Right cardiac atrium (tissue), 5 donors: Measurements from ENCODE around the gene KHDC1. TPM values are rescaled to one million over a fixed set of nuclear protein-coding genes. Genes with fewer than 3 reads are reported as not detected.
"Not testable (repeated sequence)": the region's sequence is repeated elsewhere in the genome, so short reads cannot be mapped to it uniquely, and the experiment has no call there.

Experiments used
- ATAC-seq, 2 donors: fragments of 200-7000 bp; cut with Tn5 transposase; one replicate each; pipeline versions ENCODE4 v1.8.0 to v1.9.1; 2020; ENCODE audit warnings: moderate library complexity in 2 of 2, mild to moderate bottlenecking in 1 of 2
- DNase-seq, 3 donors: peaks; one replicate each; pipeline ENCODE4 v3.0.0-alpha.2; 2020
- H3K27ac ChIP-seq: one replicate; pipeline ENCODE4 v1.5.1; 2013; ENCODE audit warnings: mild to moderate bottlenecking, low read length, control low read depth, moderate library complexity
- H3K27me3 ChIP-seq: one replicate; pipeline ENCODE4 v1.6.1; 2013; ENCODE audit not compliant: control insufficient read depth, insufficient read depth
- H3K4me1 ChIP-seq: one replicate; pipeline ENCODE4 v1.6.1; 2013; ENCODE audit warnings: low read length; ENCODE audit not compliant: control insufficient read depth, insufficient read depth
- H3K4me3 ChIP-seq: one replicate; pipeline ENCODE4 v1.5.1; 2013; ENCODE audit warnings: low read length, control low read depth
- H3K9me3 ChIP-seq: one replicate; pipeline ENCODE4 v1.6.1; 2013; ENCODE audit warnings: low read length; ENCODE audit not compliant: control insufficient read depth
- WGBS: extraction: QIAGEN DNeasy Blood & Tissue Kit; methylation state at CpG from one replicate; pipeline ENCODE4 v1.1.7; 2013; 5-methylcytosine and 5-hydroxymethylcytosine counted together
- intact Hi-C, 4 donors: fragments of 100-400 bp; cut with DNase I; formaldehyde crosslinking; loops; one replicate each; pipeline versions ENCODE4 v1.11.0 to v1.14.0; 2022 to 2023
- polyA plus RNA-seq: library from polyadenylated mRNA; stranded (reverse); fragments of 200-250 nt; gene quantifications from one replicate; pipeline ENCODE4 v1.2.3, GENCODE V29; 2013
- total RNA-seq, 4 donors: library from RNA; stranded (reverse); fragmentation: NEBNext Ultra II Directional; extraction: Animal tissue kit (Norgen Biotek cat#: 25700); gene quantifications; one replicate each; pipeline ENCODE4 v1.2.1, GENCODE V29; 2021
- donor health status: healthy with polysubstance abuse.
- donor health status: DM: no; HTN: yes; CAD: no.
- donor health status: DM: no; HTN: no; CAD: no.
- donor health status: DM: no; HTN: yes; CAD: no; lungs with severe emphysema.
- donor health status: DM: yes; HTN: yes; CAD: no.

The KHDC1 gene
- total and polyA plus RNA-seq, 5 donors, result 1.4 to 6.8 (median 4.2) TPM

- H3K27ac ChIP-seq, result no peak overlapping the region
- DNase-seq (no peak), ATAC-seq (no peak)
- no peaks in the 10 kb centered on the region for H3K27me3 ChIP-seq
- no peaks in the 10 kb centered on the region for H3K4me1 ChIP-seq
- no peaks in the 10 kb centered on the region for H3K9me3 ChIP-seq
- intact Hi-C loops, result no loop called here
- H3K4me3 ChIP-seq, result no peak overlapping the region
Observed at GRCh38 chr6:73290435-73290834, 27.4 kb upstream of the KHDC1 start.

GRCh38 chr6:73286752-73287151, 23.8 kb upstream of the KHDC1 start:
- no peaks in the 10 kb centered on the region for H3K4me1 ChIP-seq
- H3K9me3 ChIP-seq, result no peaks in the 10 kb centered on the region
- H3K4me3 ChIP-seq, result no peak overlapping the region
- H3K27ac ChIP-seq, result no peak overlapping the region
- H3K27me3 ChIP-seq, result no peaks in the 10 kb centered on the region
- DNase-seq (no peak), ATAC-seq (no peak)
- WGBS, result 94% methylated on average over 6 of the region's 6 CpGs
- intact Hi-C loops, result loop anchor here in 2 of 4 donors (5.0 kb wide), 1 partner anchor 41 kb away; no protein-coding TSS in a partner anchor

GRCh38 chr6:73285674-73286283, 22.8 kb upstream of the KHDC1 start:
- intact Hi-C loops, result loop anchor here in 2 of 4 donors (5.0 kb wide), 1 partner anchor 42 kb away; no protein-coding TSS in a partner anchor
- no peak overlapping the region for H3K27ac ChIP-seq
- DNase-seq (no peak), ATAC-seq (peak in 1 of 2 donors; percentile 56)
- no peaks in the 10 kb centered on the region for H3K27me3 ChIP-seq
- H3K9me3 ChIP-seq, result no peaks in the 10 kb centered on the region
- no peaks in the 10 kb centered on the region for H3K4me1 ChIP-seq
- H3K4me3 ChIP-seq, result no peak overlapping the region
- WGBS, result 44% methylated on average over 3 of the region's 3 CpGs

- DNase-seq (no peak), ATAC-seq (no peak)
- no peaks in the 10 kb centered on the region for H3K9me3 ChIP-seq
- intact Hi-C loops, result no loop called here
- no peaks in the 10 kb centered on the region for H3K4me1 ChIP-seq
- 74% methylated on average over 5 of the region's 5 CpGs for WGBS
- H3K27ac ChIP-seq, result no peak overlapping the region
- H3K27me3 ChIP-seq, result no peaks in the 10 kb centered on the region
- H3K4me3 ChIP-seq, result no peak overlapping the region
Observed at GRCh38 chr6:73282871-73283270, 19.9 kb upstream of the KHDC1 start.

- H3K9me3 ChIP-seq, H3K27me3 ChIP-seq, DNase-seq, intact Hi-C loops, H3K4me3 ChIP-seq, H3K27ac ChIP-seq, H3K4me1 ChIP-seq, ATAC-seq: not testable (repeated sequence)
- WGBS, result 96% methylated on average over 4 of the region's 4 CpGs
Observed at GRCh38 chr6:73281684-73282083, 18.7 kb upstream of the KHDC1 start.

GRCh38 chr6:73269296-73269695, 6.3 kb upstream of the KHDC1 start:
- H3K4me3 ChIP-seq, H3K4me1 ChIP-seq, H3K27me3 ChIP-seq, H3K27ac ChIP-seq, DNase-seq, H3K9me3 ChIP-seq, intact Hi-C loops, ATAC-seq: not testable (repeated sequence)
- WGBS, result 98% methylated on average over 13 of the region's 13 CpGs

- ATAC-seq, intact Hi-C loops, H3K27me3 ChIP-seq, H3K9me3 ChIP-seq, H3K4me1 ChIP-seq, H3K4me3 ChIP-seq, DNase-seq, H3K27ac ChIP-seq: not testable (repeated sequence)
- 96% methylated on average over 26 of the region's 27 CpGs for WGBS
Observed at GRCh38 chr6:73268896-73269295, 5.9 kb upstream of the KHDC1 start.

GRCh38 chr6:73264446-73264845, 1.4 kb upstream of the KHDC1 start:
- no peak for ATAC-seq
- Histone ChIP-seq H3K4me1 (no peaks in the 10 kb centered on the region), H3K9me3 (no peaks in the 10 kb centered on the region), H3K27me3 (no peaks in the 10 kb centered on the region), H3K4me3 (no peak overlapping the region), H3K27ac (no peak overlapping the region)
- DNase-seq, result no peak
- WGBS, result 97% methylated on average over 3 of the region's 3 CpGs
- intact Hi-C loops, result no loop called here

- Histone ChIP-seq H3K4me3 (peak overlapping the region; percentile 67), H3K27me3 (no peaks in the 10 kb centered on the region), H3K9me3 (no peaks in the 10 kb centered on the region), H3K27ac (no peak overlapping the region), H3K4me1 (no peaks in the 10 kb centered on the region)
- ATAC-seq, result peak in 1 of 2 donors; percentile 37
- DNase-seq, result no peak
- WGBS, result 28% methylated on average over 7 of the region's 7 CpGs
- intact Hi-C loops, result no loop called here
Observed at GRCh38 chr6:73263570-73263909, 544 bp upstream of the KHDC1 start.

GRCh38 chr6:73258721-73259120, 4.3 kb downstream of the KHDC1 start:
- intact Hi-C loops, result no loop called here
- Histone ChIP-seq H3K27ac (no peak overlapping the region), H3K4me1 (no peaks in the 10 kb centered on the region), H3K9me3 (no peaks in the 10 kb centered on the region), H3K4me3 (no peak overlapping the region), H3K27me3 (no peaks in the 10 kb centered on the region)
- ATAC-seq (no peak), DNase-seq (no peak)
- 71% methylated on average over 1 of the region's 1 CpG for WGBS

- H3K27me3 ChIP-seq, H3K9me3 ChIP-seq, H3K4me1 ChIP-seq, H3K27ac ChIP-seq, H3K4me3 ChIP-seq, DNase-seq, ATAC-seq, intact Hi-C loops: not testable (repeated sequence)
- WGBS, result 95% methylated on average over 5 of the region's 5 CpGs
Observed at GRCh38 chr6:73254323-73254722, 8.7 kb downstream of the KHDC1 start.

- H3K9me3 ChIP-seq, result no peaks in the 10 kb centered on the region
- no peak for DNase-seq
- no peak for ATAC-seq
- WGBS, result 93% methylated on average over 2 of the region's 2 CpGs
- no peak overlapping the region for H3K4me3 ChIP-seq
- H3K4me1 ChIP-seq, result no peaks in the 10 kb centered on the region
- H3K27me3 ChIP-seq, result no peaks in the 10 kb centered on the region
- intact Hi-C loops, result no loop called here
- no peak overlapping the region for H3K27ac ChIP-seq
Observed at GRCh38 chr6:73252703-73253102, 10.3 kb downstream of the KHDC1 start.
